HG03354 (cell line): ENCODE data around the gene GLO1.

ENCODE experiments used
- ATAC-seq: cut with Tn5 transposase; IDR thresholded peaks from one replicate; pipeline ENCODE4 v1.9.1; 2021; ENCODE audit warnings: mild to moderate bottlenecking; ENCODE audit not compliant: unreplicated experiment, poor library complexity, severe bottlenecking

Gene GLO1

GRCh38 chr6:38634518-38634917, 68.4 kb downstream of the GLO1 start:
- ATAC-seq, result no peak

- no peak for ATAC-seq
Measured at GRCh38 chr6:38632490-38632889, 70.5 kb downstream of the GLO1 start.

GRCh38 chr6:38631186-38631783, 71.7 kb downstream of the GLO1 start:
- ATAC-seq, result no peak
